SH-SY5Y (cell line): Measurements from ENCODE around the gene ZDBF2.

Source experiments
- GATA2 ChIP-seq: IDR thresholded peaks from 2 replicates; pipeline ENCODE4 v1.6.1; 2011; ENCODE audit warnings: mild to moderate bottlenecking, low read depth, low read length
- GATA3 ChIP-seq: IDR thresholded peaks from 2 replicates; pipeline ENCODE4 v1.6.1; 2011; ENCODE audit warnings: low read depth, mild to moderate bottlenecking, low read length, moderate library complexity

GRCh38 chr2:206271065-206271464 is 3.4 kb upstream of the ZDBF2 start:
- no peak for TF ChIP-seq GATA3
- TF ChIP-seq GATA2 = no peak
